Ecto neural progenitor cell (in vitro differentiated cells): Measurements from ENCODE around the gene ZNF35.
"Not testable (repeated sequence)": the region's sequence is repeated elsewhere in the genome, so short reads cannot be mapped to it uniquely, and the experiment has no call there.

ENCODE experiments used
- DNase-seq: peaks from one replicate; pipeline ENCODE4 v3.0.0-alpha.2; 2018; ENCODE audit warnings: low spot score

Gene ZNF35

DNA sequence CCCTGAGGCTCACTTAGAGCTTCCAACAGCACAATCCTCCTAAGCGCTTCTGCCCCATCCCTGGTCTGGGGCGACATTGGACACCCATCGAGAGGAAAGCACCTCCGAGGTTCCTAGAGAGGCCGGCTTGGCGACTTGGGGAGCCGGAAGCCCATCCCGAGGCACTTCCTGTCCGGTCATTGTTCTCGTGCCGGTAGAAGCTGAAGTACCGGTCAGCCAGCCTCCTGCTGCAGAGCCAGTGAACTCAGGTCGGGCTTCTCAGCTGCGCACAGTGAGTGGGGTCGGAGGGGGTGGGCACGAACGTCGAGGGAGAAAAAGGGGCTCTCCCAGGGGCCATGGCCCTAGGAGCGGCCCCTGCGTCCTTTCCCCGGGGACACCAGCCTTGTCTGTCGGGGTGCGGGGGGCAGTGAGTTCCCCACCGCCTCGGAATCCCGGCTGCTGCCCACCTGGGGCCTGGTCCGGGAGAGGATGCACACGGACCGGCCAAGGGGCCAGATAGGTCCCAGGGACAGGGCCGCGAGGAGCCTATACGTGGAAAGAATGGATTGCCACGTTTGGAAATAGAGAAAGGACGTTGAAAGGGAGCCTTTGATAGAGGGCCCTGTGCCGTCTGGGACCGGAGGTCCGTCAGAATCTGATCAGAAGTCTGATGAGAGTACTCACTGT lies at the start of gene ZNF35:
Gene ZNF35, plus strand, starts transcription at position 169 of the 666 bp plus-strand sequence. CDS start 2,336 bp downstream, outside the sequence.
- peak; percentile 89 for DNase-seq

DNA sequence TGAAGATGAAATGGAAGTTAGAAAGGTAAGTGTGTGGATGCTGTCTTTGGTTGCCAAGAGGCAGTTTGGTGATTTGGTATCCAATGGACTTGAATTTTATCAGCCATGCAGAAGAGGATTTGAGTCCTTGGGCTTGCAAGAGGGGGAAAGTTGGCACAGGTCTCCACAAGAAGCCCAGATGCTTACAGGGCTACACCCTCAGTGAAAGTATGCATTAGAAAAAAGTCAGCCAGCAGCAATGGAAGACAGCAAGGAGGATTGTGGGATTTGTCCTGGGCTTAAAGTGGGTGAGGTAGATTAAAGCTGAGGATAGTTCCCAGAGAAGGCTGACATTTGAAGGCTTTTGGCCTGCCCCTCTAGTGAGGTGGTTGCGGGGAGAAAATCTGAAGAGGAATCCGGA lies 46.8 kb upstream of the ZNF35 start:
- DNase-seq: no peak

DNA sequence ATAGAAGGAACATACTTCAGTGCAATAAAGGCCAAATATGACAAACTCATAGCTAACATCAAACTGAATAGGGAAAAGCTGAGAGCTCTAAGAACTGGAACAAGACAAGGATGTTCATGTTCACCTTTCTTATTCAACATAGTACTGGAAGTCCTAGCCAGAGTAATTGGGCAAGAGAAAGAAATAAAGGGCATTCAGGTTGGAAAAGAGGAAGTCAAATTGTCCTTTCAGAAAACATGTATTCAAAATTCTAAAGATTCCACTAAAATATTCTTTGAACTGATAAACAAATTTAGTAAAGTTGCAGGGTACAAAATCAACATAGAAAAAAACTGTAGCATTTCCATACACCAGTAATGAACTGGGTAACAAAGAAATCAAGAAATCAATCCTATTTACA lies 35.9 kb upstream of the ZNF35 start:
- DNase-seq: no peak

DNA sequence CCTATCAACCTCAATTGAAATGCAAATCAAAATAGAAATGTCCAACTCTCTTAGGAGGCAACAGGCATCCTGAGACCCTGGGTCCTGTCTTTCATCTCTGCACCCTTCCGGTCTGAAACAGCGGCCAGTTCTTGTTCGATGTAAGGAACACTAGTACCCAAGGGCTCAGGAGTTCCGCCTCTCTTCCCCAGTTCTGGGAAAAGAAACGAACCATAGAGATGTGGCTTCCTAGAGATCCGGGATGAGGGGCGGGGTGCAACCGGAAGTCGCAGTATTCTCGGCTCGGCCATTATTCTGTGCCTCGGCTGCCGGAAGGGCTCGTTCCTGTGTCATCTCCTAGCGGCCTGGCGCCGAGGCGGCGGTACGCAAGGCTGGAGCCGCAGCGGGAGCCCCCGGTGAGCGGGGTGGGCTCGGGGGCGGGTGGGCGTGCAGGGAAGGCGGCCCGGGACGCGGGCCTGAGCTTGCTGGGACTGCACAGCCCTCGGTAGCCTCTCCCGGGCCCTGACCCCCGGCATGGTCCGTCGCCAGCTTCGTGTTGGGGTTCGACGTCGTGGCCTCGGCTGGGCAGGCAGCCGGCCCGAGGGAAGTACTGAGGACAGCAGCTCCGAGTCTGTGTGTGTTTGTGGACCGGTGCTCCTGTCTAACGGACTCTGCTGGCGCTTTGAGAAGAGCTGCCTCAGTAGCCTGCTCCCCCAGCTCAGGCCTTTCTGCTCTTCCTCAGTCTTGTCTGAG lies 23.6 kb upstream of the ZNF35 start, which contains the start of gene ZNF197:
Gene ZNF197, plus strand, starts transcription at position 288 of the 732 bp plus-strand sequence. CDS start 4,119 bp downstream, outside the sequence.
- DNase-seq: peak; percentile 93

DNA sequence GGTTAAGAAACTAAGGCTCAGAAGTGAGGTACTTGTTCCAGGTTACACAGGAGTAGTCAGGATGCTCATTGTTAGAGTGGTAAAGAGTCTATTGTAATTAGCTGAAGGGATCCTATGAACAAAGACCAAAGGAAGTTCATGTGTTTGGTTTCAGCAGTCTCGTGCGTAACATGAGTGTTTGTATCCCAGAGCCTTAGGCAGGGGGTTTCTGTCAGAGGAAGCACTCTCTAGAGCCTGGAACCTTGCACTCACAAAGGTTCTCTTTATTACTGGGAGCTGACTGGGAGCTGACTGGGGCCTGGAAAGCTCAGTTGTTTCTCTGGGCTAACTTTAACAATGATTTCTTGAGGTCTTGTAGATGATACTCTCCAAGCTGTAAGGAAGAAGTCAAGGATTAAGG lies 19.8 kb upstream of the ZNF35 start:
- DNase-seq: no peak

DNA sequence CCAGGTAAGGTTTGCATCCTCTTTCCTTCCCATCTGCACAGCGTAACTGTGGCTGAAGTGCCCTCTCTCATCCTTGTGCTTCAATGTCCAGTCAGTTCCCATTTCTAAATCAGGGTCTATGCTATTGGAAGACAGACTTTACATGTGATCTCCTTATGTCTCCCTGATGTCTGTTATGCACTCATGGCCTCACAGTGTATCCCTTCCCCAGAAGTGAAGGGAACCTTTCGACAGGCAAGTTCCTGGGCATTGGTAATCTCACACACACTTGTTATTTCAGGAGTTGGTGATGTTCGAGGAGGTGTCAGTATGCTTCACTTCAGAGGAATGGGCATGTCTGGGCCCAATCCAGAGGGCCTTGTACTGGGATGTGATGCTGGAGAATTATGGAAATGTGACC lies 16.3 kb upstream of the ZNF35 start:
- no peak for DNase-seq

DNA sequence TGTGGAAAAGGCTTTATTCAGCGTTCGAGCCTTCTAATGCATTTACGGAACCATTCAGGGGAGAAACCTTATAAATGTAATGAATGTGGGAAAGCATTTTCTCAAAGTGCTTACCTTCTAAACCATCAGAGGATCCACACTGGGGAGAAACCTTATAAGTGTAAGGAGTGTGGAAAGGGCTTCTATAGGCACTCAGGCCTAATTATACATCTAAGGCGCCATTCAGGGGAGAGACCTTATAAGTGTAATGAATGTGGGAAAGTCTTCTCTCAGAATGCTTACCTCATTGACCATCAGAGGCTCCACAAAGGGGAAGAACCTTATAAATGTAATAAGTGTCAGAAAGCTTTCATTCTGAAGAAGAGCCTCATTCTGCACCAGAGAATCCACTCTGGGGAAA lies 6.2 kb upstream of the ZNF35 start:
- no peak for DNase-seq

DNA sequence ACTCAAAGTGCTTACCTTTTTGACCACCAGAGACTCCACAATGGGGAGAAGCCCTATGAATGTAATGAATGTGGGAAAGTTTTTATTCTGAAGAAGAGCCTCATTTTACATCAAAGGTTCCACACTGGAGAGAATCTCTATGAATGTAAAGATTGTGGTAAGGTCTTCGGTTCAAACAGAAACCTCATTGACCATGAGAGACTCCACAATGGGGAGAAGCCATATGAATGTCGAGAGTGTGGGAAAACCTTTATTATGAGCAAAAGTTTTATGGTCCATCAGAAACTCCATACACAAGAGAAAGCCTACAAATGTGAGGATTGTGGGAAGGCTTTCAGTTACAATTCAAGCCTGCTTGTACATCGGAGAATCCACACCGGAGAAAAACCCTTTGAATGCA lies 5.5 kb upstream of the ZNF35 start:
- DNase-seq: no peak

DNA sequence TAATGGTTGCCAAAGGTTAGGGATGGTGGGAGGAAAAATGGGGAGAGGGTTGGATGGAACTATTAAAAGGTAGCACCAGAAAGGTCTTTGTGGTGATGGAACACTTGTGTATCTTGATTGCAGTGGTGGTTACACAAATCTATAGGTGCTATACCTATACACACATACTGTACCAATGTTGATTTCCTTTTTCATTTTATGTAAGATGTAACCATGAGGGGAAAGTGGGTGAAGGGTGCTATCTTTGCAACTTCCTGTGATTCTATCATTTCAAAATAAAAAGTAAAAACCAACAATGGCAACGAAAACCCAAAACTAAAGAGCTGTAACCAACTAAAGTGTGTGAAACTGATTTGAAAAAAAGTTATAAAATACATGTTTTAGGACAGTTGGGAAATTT lies 761 bp upstream of the ZNF35 start:
- no peak for DNase-seq

DNA sequence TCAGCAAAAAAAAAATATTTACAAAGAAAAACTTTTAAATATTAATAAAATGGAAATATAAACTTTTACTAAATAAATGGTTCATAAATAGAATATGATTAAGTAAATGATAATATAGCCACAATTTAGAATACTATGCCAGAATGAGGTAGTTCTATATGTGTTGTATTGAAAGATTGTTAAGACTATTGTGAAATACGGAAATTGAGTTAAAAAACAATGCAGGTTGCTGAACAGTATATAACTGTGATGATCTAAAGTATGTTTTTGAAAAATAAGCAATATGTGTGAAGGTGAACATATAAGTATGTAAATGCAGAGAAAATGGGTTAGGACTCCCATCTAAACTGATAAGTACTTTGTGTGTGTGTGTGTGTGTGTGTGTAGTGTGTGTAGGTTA lies 1.2 kb downstream of the ZNF35 start:
- no peak for DNase-seq

DNA sequence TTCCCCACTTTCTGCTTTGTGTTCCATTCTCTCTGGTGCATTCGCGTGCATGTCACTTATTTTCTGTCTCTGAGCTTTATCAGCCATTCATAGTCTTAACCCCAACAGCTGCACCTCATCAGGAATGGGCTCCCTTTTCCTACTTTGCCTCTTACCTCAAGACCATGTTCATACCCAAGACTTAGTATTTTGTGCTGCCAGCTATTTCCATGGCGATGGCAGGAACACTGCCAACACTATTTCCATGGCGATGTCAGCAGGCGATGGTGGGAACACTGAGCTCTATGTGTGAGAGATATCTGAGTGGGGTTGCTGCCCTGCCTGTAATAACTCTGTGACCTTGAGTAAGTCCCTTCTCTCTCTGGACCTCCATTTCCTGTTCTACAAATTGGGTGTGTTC lies 5.5 kb downstream of the ZNF35 start:
- no peak for DNase-seq

DNA sequence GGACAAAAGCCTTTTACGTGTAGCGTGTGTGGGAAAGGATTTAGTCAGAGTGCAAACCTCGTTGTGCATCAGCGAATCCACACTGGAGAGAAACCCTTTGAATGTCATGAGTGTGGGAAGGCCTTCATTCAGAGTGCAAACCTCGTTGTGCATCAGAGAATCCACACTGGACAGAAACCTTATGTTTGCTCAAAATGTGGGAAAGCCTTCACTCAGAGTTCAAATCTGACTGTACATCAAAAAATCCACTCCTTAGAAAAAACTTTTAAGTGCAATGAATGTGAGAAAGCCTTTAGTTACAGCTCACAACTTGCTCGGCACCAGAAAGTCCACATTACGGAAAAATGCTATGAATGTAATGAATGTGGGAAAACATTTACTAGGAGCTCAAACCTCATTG lies 10.5 kb downstream of the ZNF35 start:
- no peak for DNase-seq

DNA sequence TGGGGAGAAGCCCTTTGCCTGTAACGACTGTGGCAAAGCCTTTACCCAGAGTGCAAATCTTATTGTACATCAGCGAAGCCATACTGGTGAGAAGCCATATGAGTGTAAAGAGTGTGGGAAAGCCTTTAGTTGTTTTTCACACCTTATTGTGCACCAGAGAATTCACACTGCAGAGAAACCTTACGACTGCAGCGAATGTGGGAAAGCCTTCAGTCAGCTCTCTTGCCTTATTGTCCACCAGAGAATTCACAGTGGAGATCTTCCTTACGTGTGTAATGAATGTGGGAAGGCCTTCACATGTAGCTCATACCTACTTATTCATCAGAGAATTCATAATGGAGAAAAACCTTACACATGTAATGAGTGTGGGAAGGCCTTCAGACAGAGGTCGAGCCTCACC lies 10.9 kb downstream of the ZNF35 start:
- DNase-seq: no peak

DNA sequence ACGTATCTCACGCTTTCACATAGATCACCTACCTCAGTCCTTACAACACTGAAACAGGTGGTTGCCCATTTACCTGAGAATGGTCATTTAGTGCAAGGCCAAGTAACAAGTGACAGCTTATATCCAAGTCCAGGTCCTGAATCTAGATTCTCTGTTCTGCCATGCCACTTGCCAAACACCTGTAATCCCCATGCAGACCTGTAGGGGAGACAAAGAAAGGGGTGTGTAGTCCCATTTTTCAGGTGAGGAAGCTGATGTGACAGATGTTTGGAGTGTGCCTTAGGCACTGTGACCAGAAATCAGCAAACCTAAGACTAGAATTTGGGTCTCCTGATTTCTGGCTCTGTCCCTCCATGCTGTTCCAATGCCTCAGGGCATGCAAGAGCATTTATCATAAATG lies 12.7 kb downstream of the ZNF35 start:
- DNase-seq: no peak

DNA sequence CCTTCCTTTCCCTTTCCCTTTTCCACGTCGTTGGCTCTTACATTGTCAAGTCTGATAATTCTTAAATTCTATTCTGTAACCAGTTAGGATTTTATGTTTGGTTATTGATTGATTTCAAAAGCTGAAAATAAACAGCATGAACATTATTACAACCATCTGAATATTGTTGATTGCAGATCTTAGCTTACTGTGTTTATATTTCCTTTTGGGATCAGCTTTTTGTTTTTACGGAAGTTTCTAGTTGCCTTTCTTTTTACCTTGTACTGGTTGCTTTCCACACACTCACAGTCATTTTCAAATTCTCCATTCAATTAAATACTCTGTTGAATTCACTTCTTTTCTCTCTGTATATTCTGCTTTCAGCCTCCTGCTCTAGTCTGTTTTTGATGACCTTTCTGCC lies 16.6 kb downstream of the ZNF35 start:
- DNase-seq: no peak

DNA sequence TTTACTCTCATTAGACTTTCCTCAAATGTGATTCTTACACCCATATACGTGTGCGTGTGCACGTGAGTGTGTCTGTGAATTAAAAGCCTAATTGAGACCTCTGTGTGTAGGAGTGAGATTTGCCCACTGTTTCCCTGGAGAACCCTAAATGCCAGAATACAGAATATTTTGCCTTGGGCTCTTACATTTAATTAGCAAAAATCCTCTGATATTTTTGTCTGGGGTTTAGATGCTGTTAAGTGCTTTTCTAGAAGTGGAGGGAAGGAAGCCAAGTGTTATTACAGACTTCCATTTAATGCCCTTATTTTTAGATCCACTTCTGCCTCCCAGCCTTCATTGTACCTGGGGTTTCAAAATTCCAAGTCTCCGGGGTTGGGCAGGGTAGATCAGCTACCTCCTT lies 17.8 kb downstream of the ZNF35 start:
- no peak for DNase-seq

DNA sequence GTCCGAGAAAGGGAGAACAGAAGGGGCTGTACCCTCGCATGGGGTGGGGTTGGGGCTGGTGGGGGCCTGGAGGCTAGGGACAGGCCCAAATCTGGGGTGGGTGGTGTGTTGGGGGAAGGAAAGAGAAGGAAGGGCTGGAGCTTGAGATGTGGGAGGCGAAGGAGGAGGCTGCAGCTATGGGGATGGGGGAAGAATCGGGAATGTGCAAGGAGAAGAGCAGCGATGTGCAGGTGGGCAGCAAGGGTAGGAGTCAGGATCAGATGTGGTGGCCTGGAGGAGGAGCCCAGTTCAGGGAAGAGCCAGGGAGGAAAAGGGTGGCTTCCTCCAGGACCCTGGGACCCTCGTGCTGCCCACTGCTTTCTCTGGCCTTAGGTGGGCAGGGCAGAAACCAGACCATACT lies 21.2 kb downstream of the ZNF35 start:
- DNase-seq: no peak

DNA sequence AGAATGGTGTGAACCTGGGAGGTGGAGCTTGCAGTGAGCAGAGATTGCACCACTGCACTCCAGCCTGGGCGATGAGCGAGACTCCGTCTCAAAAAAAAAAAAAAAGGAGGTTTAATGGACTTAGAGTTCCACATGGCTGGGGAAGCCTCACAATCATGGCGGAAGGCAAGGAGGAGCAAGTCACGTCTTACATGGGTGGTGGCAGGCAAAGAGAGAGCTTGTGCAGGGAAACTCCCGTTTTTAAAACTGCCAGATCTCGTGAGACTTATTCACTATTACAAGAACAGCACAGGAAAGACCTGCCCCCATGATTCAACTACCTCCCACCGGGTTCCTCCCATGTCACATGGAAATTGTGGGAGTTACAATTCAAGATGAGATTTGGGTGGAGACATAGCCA lies 24.9 kb downstream of the ZNF35 start:
- DNase-seq: not testable (repeated sequence)

DNA sequence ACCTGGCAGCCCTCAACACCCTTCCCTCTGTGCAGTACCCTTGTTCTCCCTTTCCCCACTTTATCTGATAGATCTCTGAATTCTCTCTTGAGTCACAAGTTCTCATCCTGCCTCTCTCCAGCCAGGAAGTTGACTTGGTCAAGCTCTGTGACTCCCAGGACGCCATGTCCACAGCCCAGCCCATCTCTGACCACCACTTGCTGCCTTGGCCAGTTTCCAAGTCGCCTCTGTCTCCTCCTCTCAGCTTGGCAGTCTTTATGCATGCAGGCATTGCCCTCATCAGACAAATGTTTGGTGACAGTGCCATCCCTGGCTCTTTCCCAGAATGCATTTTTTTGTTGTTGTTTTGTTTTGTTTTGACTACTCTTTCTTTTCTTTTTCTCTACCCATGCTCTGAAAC lies 25.7 kb downstream of the ZNF35 start:
- no peak for DNase-seq

DNA sequence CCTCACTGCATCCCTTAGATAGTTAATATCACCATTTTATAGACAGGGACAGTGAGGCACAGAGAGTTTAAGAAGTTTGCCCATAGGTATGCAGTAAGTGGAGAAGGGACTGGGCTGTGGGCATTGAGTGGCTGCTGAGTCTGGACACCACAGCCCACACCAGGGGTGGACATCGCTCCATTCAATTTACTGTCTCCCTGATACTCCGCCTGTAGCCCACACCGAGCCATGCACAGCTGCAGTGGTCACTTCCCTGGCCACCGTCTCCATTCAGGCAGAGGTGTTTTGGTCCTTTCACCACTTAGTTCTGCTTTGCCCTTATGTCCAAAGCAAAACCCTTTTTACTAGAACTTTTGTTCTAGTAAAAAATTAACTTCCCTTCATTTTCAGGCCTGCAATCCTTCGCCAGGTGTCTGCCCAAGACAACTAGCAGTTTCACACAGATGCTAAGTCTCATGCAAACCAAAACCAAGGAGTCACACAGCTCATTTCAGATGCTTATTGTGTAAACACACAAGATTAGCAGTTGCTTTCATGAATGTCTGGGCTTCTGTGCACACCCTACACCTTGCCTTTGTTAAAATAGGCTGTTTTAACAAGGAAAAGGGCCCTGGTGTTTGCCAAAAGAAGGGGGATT lies 30.1 kb downstream of the ZNF35 start:
- no peak for DNase-seq

DNA sequence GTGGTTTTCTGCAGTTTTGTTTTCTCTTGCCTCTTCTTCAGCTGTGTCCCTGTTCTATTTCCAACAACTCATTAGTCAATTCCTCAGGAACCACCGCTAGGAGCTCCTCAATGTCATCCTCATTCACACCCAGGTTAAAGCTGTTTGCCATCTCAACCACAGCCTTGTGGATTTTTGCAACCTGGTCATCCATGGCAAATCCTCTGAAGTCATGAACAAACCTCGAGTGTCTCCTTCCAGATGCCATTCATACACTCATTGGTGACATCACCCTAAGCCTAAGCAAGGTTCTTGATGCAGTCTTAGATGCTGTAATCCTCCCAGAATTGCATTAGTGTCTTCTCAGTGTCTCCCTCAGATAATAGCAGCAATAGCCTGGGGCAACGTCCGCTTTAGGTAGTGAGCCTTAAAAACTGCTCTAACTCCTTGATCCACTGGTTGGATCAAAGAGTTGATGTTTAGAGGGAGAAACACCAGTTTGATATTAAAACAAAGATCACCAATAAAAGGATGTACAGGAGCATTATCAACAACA lies 32.5 kb downstream of the ZNF35 start:
- DNase-seq: no peak

DNA sequence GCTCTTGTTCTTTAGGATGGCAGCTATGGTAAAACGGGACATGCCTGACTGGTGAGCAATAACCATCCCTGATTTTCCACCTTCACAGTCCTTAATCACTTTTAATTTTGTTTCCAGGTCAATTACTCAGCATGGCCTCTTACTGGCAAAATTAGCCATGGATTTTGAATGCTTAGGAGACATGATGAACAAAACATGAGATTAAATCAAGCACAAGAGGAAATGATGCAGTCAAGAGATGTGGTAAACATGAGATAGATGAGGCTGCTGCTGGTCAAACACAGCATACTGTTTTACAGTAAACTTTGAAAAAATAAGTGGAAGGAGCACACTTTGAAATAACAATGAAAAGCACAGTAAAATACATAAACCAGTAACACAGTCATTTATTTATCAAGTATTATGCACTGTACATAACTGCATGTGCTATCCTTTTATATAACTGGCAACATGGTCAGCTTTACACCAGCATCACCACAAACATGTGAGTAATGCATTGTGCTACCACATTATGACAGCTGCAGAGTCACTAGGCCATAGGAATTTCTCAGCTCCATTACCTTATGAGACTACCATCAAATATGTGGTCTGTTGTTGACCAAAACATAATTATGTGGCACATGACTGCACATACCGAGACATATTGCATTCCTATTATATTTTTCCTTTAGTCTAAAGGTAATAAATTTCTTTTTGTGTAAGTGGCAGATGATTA lies 33.8 kb downstream of the ZNF35 start:
- no peak for DNase-seq
